ENCODE measurements around the gene EHD3.

Gene EHD3

GRCh38 chr2:31267437-31268120 lies 33.6 kb downstream of the EHD3 start:
- no peak overlapping the region for H3K27ac ChIP-seq (ENCODE audit: insufficient read depth, low read depth, low read length, poor library complexity, severe bottlenecking)
- H3K27me3 ChIP-seq (ENCODE audit: control insufficient read depth, insufficient read depth, low read length, poor library complexity, severe bottlenecking), result no peaks in the 10 kb centered on the region
- H3K4me3 ChIP-seq (ENCODE audit: insufficient read depth, low read depth, low read length), result no peak overlapping the region
- H3K9me3 ChIP-seq (ENCODE audit: control insufficient read depth, low read length), result no peaks in the 10 kb centered on the region
- WGBS, 2 experiments, result 90 to 97% methylated on average over 8 of the region's 8 CpGs
- H3K36me3 ChIP-seq (ENCODE audit: control insufficient read depth, insufficient read depth, low read length), result no peaks in the 10 kb centered on the region
- no peaks in the 10 kb centered on the region for H3K4me1 ChIP-seq (ENCODE audit: control insufficient read depth, insufficient read depth, low read length)

GRCh38 chr2:31268344-31268743 lies 34.4 kb downstream of the EHD3 start:
- no peak overlapping the region for H3K4me3 ChIP-seq (ENCODE audit: insufficient read depth, low read depth, low read length)
- no peaks in the 10 kb centered on the region for H3K9me3 ChIP-seq (ENCODE audit: control insufficient read depth, low read length)
- no peaks in the 10 kb centered on the region for H3K4me1 ChIP-seq (ENCODE audit: control insufficient read depth, insufficient read depth, low read length)
- no peaks in the 10 kb centered on the region for H3K36me3 ChIP-seq (ENCODE audit: control insufficient read depth, insufficient read depth, low read length)
- 77 to 91% methylated on average over 2 of the region's 2 CpGs for WGBS, 2 experiments
- H3K27ac ChIP-seq (ENCODE audit: insufficient read depth, low read depth, low read length, poor library complexity, severe bottlenecking), result no peak overlapping the region
- no peaks in the 10 kb centered on the region for H3K27me3 ChIP-seq (ENCODE audit: control insufficient read depth, insufficient read depth, low read length, poor library complexity, severe bottlenecking)

GRCh38 chr2:31269087-31269486 lies 35.1 kb downstream of the EHD3 start:
- H3K4me1 ChIP-seq (ENCODE audit: control insufficient read depth, insufficient read depth, low read length), result no peaks in the 10 kb centered on the region
- WGBS, 2 experiments, result 89 to 94% methylated on average over 4 of the region's 4 CpGs
- no peaks in the 10 kb centered on the region for H3K9me3 ChIP-seq (ENCODE audit: control insufficient read depth, low read length)
- no peak overlapping the region for H3K4me3 ChIP-seq (ENCODE audit: insufficient read depth, low read depth, low read length)
- no peaks in the 10 kb centered on the region for H3K27me3 ChIP-seq (ENCODE audit: control insufficient read depth, insufficient read depth, low read length, poor library complexity, severe bottlenecking)
- H3K36me3 ChIP-seq (ENCODE audit: control insufficient read depth, insufficient read depth, low read length), result no peaks in the 10 kb centered on the region
- no peak overlapping the region for H3K27ac ChIP-seq (ENCODE audit: insufficient read depth, low read depth, low read length, poor library complexity, severe bottlenecking)

GRCh38 chr2:31270131-31270530 lies 36.2 kb downstream of the EHD3 start:
- Histone ChIP-seq H3K9me3 (ENCODE audit: control insufficient read depth, low read length) (no peaks in the 10 kb centered on the region), H3K4me1 (ENCODE audit: control insufficient read depth, insufficient read depth, low read length) (no peaks in the 10 kb centered on the region), H3K27ac (ENCODE audit: insufficient read depth, low read depth, low read length, poor library complexity, severe bottlenecking) (no peak overlapping the region), H3K27me3 (ENCODE audit: control insufficient read depth, insufficient read depth, low read length, poor library complexity, severe bottlenecking) (no peaks in the 10 kb centered on the region), H3K36me3 (ENCODE audit: control insufficient read depth, insufficient read depth, low read length) (no peaks in the 10 kb centered on the region), H3K4me3 (ENCODE audit: insufficient read depth, low read depth, low read length) (no peak overlapping the region)
- WGBS, 2 experiments, result 73 to 78% methylated on average over 2 to 3 of the region's 3 CpGs

GRCh38 chr2:31270822-31271231 lies 36.9 kb downstream of the EHD3 start:
- no peaks in the 10 kb centered on the region for H3K36me3 ChIP-seq (ENCODE audit: control insufficient read depth, insufficient read depth, low read length)
- no peak overlapping the region for H3K4me3 ChIP-seq (ENCODE audit: insufficient read depth, low read depth, low read length)
- H3K27ac ChIP-seq (ENCODE audit: insufficient read depth, low read depth, low read length, poor library complexity, severe bottlenecking), result no peak overlapping the region
- H3K4me1 ChIP-seq (ENCODE audit: control insufficient read depth, insufficient read depth, low read length), result no peaks in the 10 kb centered on the region
- H3K9me3 ChIP-seq (ENCODE audit: control insufficient read depth, low read length), result no peaks in the 10 kb centered on the region
- no peaks in the 10 kb centered on the region for H3K27me3 ChIP-seq (ENCODE audit: control insufficient read depth, insufficient read depth, low read length, poor library complexity, severe bottlenecking)
- WGBS, 2 experiments, result 93 to 94% methylated on average over 7 of the region's 7 CpGs

- Histone ChIP-seq H3K27ac (ENCODE audit: insufficient read depth, low read depth, low read length, poor library complexity, severe bottlenecking) (no peak overlapping the region), H3K27me3 (ENCODE audit: control insufficient read depth, insufficient read depth, low read length, poor library complexity, severe bottlenecking) (no peaks in the 10 kb centered on the region), H3K4me3 (ENCODE audit: insufficient read depth, low read depth, low read length) (no peak overlapping the region), H3K9me3 (ENCODE audit: control insufficient read depth, low read length) (no peaks in the 10 kb centered on the region), H3K4me1 (ENCODE audit: control insufficient read depth, insufficient read depth, low read length) (no peaks in the 10 kb centered on the region), H3K36me3 (ENCODE audit: control insufficient read depth, insufficient read depth, low read length) (no peaks in the 10 kb centered on the region)
- WGBS, 2 experiments, result 89 to 91% methylated on average over 4 of the region's 4 CpGs
Measured at GRCh38 chr2:31271851-31272267, 37.9 kb downstream of the EHD3 start.

GRCh38 chr2:31274401-31275075 lies 40.6 kb downstream of the EHD3 start:
- Histone ChIP-seq H3K27me3 (ENCODE audit: control insufficient read depth, insufficient read depth, low read length, poor library complexity, severe bottlenecking) (no peaks in the 10 kb centered on the region), H3K4me3 (ENCODE audit: insufficient read depth, low read depth, low read length) (no peak overlapping the region), H3K4me1 (ENCODE audit: control insufficient read depth, insufficient read depth, low read length) (no peaks in the 10 kb centered on the region), H3K36me3 (ENCODE audit: control insufficient read depth, insufficient read depth, low read length) (no peaks in the 10 kb centered on the region), H3K27ac (ENCODE audit: insufficient read depth, low read depth, low read length, poor library complexity, severe bottlenecking) (no peak overlapping the region), H3K9me3 (ENCODE audit: control insufficient read depth, low read length) (no peaks in the 10 kb centered on the region)
- WGBS, 2 experiments, result 96% methylated on average over 5 of the region's 5 CpGs

- Histone ChIP-seq H3K4me3 (ENCODE audit: insufficient read depth, low read depth, low read length) (no peak overlapping the region), H3K36me3 (ENCODE audit: control insufficient read depth, insufficient read depth, low read length) (no peaks in the 10 kb centered on the region), H3K27me3 (ENCODE audit: control insufficient read depth, insufficient read depth, low read length, poor library complexity, severe bottlenecking) (no peaks in the 10 kb centered on the region), H3K9me3 (ENCODE audit: control insufficient read depth, low read length) (no peaks in the 10 kb centered on the region), H3K27ac (ENCODE audit: insufficient read depth, low read depth, low read length, poor library complexity, severe bottlenecking) (no peak overlapping the region), H3K4me1 (ENCODE audit: control insufficient read depth, insufficient read depth, low read length) (no peaks in the 10 kb centered on the region)
- WGBS, 2 experiments, result 61 to 79% methylated on average over 5 of the region's 5 CpGs
Measured at GRCh38 chr2:31275976-31276375, 42.0 kb downstream of the EHD3 start.

- Histone ChIP-seq H3K4me3 (ENCODE audit: insufficient read depth, low read depth, low read length) (no peak overlapping the region), H3K27me3 (ENCODE audit: control insufficient read depth, insufficient read depth, low read length, poor library complexity, severe bottlenecking) (no peaks in the 10 kb centered on the region), H3K36me3 (ENCODE audit: control insufficient read depth, insufficient read depth, low read length) (no peaks in the 10 kb centered on the region), H3K27ac (ENCODE audit: insufficient read depth, low read depth, low read length, poor library complexity, severe bottlenecking) (no peak overlapping the region), H3K4me1 (ENCODE audit: control insufficient read depth, insufficient read depth, low read length) (no peaks in the 10 kb centered on the region), H3K9me3 (ENCODE audit: control insufficient read depth, low read length) (no peaks in the 10 kb centered on the region)
- 92 to 93% methylated on average over 3 to 4 of the region's 4 CpGs for WGBS, 2 experiments
Measured at GRCh38 chr2:31277621-31278020, 43.7 kb downstream of the EHD3 start.

- H3K9me3 ChIP-seq (ENCODE audit: control insufficient read depth, low read length), result no peaks in the 10 kb centered on the region
- H3K36me3 ChIP-seq (ENCODE audit: control insufficient read depth, insufficient read depth, low read length), result no peaks in the 10 kb centered on the region
- no peak overlapping the region for H3K4me3 ChIP-seq (ENCODE audit: insufficient read depth, low read depth, low read length)
- 95% methylated on average over 2 of the region's 2 CpGs for WGBS, 2 experiments
- no peak overlapping the region for H3K27ac ChIP-seq (ENCODE audit: insufficient read depth, low read depth, low read length, poor library complexity, severe bottlenecking)
- H3K27me3 ChIP-seq (ENCODE audit: control insufficient read depth, insufficient read depth, low read length, poor library complexity, severe bottlenecking), result no peaks in the 10 kb centered on the region
- no peaks in the 10 kb centered on the region for H3K4me1 ChIP-seq (ENCODE audit: control insufficient read depth, insufficient read depth, low read length)
Measured at GRCh38 chr2:31282634-31283033, 48.7 kb downstream of the EHD3 start.
